ENCODE data around the gene FSTL4.

FSTL4 gene

GRCh38 chr5:133527311-133527710 is 85.0 kb downstream of the FSTL4 start:
- ChIA-PET POLR2A (no interaction called here), CTCF (no interaction called here)
- H3K27ac ChIP-seq (ENCODE audit: insufficient read depth in 1 of 2, low read depth in 1 of 2, low read length in 2 of 2, poor library complexity in 1 of 2, severe bottlenecking in 2 of 2), result no peak overlapping the region
- H3K9me3 ChIP-seq (ENCODE audit: control extremely low read depth in 1 of 5, control insufficient read depth in 4 of 5, insufficient read depth in 2 of 5, low read depth in 1 of 5, low read length in 4 of 5), result no peaks in the 10 kb centered on the region
- no CpG with 5 or more reads among the region's 2 CpGs for WGBS (ENCODE audit: insufficient coverage)
- no peak overlapping the region for H3K4me3 ChIP-seq (ENCODE audit: control insufficient read depth in 1 of 7, extremely low read depth in 1 of 7, insufficient read depth in 4 of 7, low read depth in 2 of 7, low read length in 6 of 7)
- peaks cover 0 to 4% (median 0%) of the 10 kb centered on the region in 5 experiments for H3K27me3 ChIP-seq (replicated peaks in 2 of 5; ENCODE audit: control insufficient read depth in 4 of 5, insufficient read depth in 5 of 5, low read length in 4 of 5)
- no peak for DNase-seq
- H3K36me3 ChIP-seq (ENCODE audit: control insufficient read depth in 4 of 4, insufficient read depth in 4 of 4, low read length in 3 of 4), result no peaks in the 10 kb centered on the region
- H3K4me1 ChIP-seq (ENCODE audit: control extremely low read depth in 1 of 4, control insufficient read depth in 4 of 4, insufficient read depth in 4 of 4, low read length in 3 of 4), result no peaks in the 10 kb centered on the region

- Histone ChIP-seq H3K27me3 (replicated peaks in 2 of 5; ENCODE audit: control insufficient read depth in 4 of 5, insufficient read depth in 5 of 5, low read length in 4 of 5) (peaks cover 0 to 4% (median 3%) of the 10 kb centered on the region in 5 experiments), H3K4me3 (ENCODE audit: control insufficient read depth in 1 of 7, extremely low read depth in 1 of 7, insufficient read depth in 4 of 7, low read depth in 2 of 7, low read length in 6 of 7) (no peak overlapping the region), H3K27ac (ENCODE audit: insufficient read depth in 1 of 2, low read depth in 1 of 2, low read length in 2 of 2, poor library complexity in 1 of 2, severe bottlenecking in 2 of 2) (no peak overlapping the region), H3K4me1 (ENCODE audit: control extremely low read depth in 1 of 4, control insufficient read depth in 4 of 4, insufficient read depth in 4 of 4, low read length in 3 of 4) (no peaks in the 10 kb centered on the region), H3K9me3 (ENCODE audit: control extremely low read depth in 1 of 5, control insufficient read depth in 4 of 5, insufficient read depth in 2 of 5, low read depth in 1 of 5, low read length in 4 of 5) (no peaks in the 10 kb centered on the region), H3K36me3 (ENCODE audit: control insufficient read depth in 4 of 4, insufficient read depth in 4 of 4, low read length in 3 of 4) (no peaks in the 10 kb centered on the region)
- WGBS (ENCODE audit: insufficient coverage), result 96% methylated on average over 6 of the region's 7 CpGs
- CTCF ChIA-PET, result interaction anchor here (1.5 kb wide), 1 partner anchor 23 kb away, joined by 3 read pairs; no protein-coding TSS in a partner anchor
- POLR2A ChIA-PET, result no interaction called here
- no peak for DNase-seq
Observed at GRCh38 chr5:133526368-133526767, 86.0 kb downstream of the FSTL4 start.

GRCh38 chr5:133525126-133525525 is 87.2 kb downstream of the FSTL4 start:
- no peak overlapping the region for H3K4me3 ChIP-seq (ENCODE audit: control insufficient read depth in 1 of 7, extremely low read depth in 1 of 7, insufficient read depth in 4 of 7, low read depth in 2 of 7, low read length in 6 of 7)
- H3K27me3 ChIP-seq (replicated peaks in 2 of 5; ENCODE audit: control insufficient read depth in 4 of 5, insufficient read depth in 5 of 5, low read length in 4 of 5), result peaks cover 0 to 10% (median 7%) of the 10 kb centered on the region in 5 experiments
- POLR2A ChIA-PET, result no interaction called here
- CTCF ChIA-PET, result interaction anchor here (1.5 kb wide), 1 partner anchor 24 kb away, joined by 3 read pairs; no protein-coding TSS in a partner anchor
- H3K36me3 ChIP-seq (ENCODE audit: control insufficient read depth in 4 of 4, insufficient read depth in 4 of 4, low read length in 3 of 4), result no peaks in the 10 kb centered on the region
- WGBS (ENCODE audit: insufficient coverage), result 92% methylated on average over 3 of the region's 3 CpGs
- DNase-seq, result no peak
- no peak overlapping the region for H3K27ac ChIP-seq (ENCODE audit: insufficient read depth in 1 of 2, low read depth in 1 of 2, low read length in 2 of 2, poor library complexity in 1 of 2, severe bottlenecking in 2 of 2)
- no peaks in the 10 kb centered on the region for H3K9me3 ChIP-seq (ENCODE audit: control extremely low read depth in 1 of 5, control insufficient read depth in 4 of 5, insufficient read depth in 2 of 5, low read depth in 1 of 5, low read length in 4 of 5)
- H3K4me1 ChIP-seq (ENCODE audit: control extremely low read depth in 1 of 4, control insufficient read depth in 4 of 4, insufficient read depth in 4 of 4, low read length in 3 of 4), result no peaks in the 10 kb centered on the region

- CTCF ChIA-PET, result interaction anchor here (1.5 kb wide), 1 partner anchor 25 kb away, joined by 3 read pairs; no protein-coding TSS in a partner anchor
- DNase-seq, result no peak
- H3K27ac ChIP-seq (ENCODE audit: insufficient read depth in 1 of 2, low read depth in 1 of 2, low read length in 2 of 2, poor library complexity in 1 of 2, severe bottlenecking in 2 of 2), result no peak overlapping the region
- H3K4me1 ChIP-seq (ENCODE audit: control extremely low read depth in 1 of 4, control insufficient read depth in 4 of 4, insufficient read depth in 4 of 4, low read length in 3 of 4), result no peaks in the 10 kb centered on the region
- H3K27me3 ChIP-seq (replicated peaks in 2 of 5; ENCODE audit: control insufficient read depth in 4 of 5, insufficient read depth in 5 of 5, low read length in 4 of 5), result peaks cover 0 to 13% (median 9%) of the 10 kb centered on the region in 5 experiments
- no peak overlapping the region for H3K4me3 ChIP-seq (ENCODE audit: control insufficient read depth in 1 of 7, extremely low read depth in 1 of 7, insufficient read depth in 4 of 7, low read depth in 2 of 7, low read length in 6 of 7)
- POLR2A ChIA-PET, result no interaction called here
- 92% methylated on average over 4 of the region's 4 CpGs for WGBS (ENCODE audit: insufficient coverage)
- H3K9me3 ChIP-seq (ENCODE audit: control extremely low read depth in 1 of 5, control insufficient read depth in 4 of 5, insufficient read depth in 2 of 5, low read depth in 1 of 5, low read length in 4 of 5), result no peaks in the 10 kb centered on the region
- no peaks in the 10 kb centered on the region for H3K36me3 ChIP-seq (ENCODE audit: control insufficient read depth in 4 of 4, insufficient read depth in 4 of 4, low read length in 3 of 4)
Observed at GRCh38 chr5:133524666-133525065, 87.7 kb downstream of the FSTL4 start.

GRCh38 chr5:133523961-133524586 is 88.3 kb downstream of the FSTL4 start:
- Histone ChIP-seq H3K27me3 (replicated peaks in 2 of 5; ENCODE audit: control insufficient read depth in 4 of 5, insufficient read depth in 5 of 5, low read length in 4 of 5) (peaks cover 2 to 19% (median 9%) of the 10 kb centered on the region in 5 experiments), H3K4me3 (ENCODE audit: control insufficient read depth in 1 of 7, extremely low read depth in 1 of 7, insufficient read depth in 4 of 7, low read depth in 2 of 7, low read length in 6 of 7) (no peak overlapping the region), H3K9me3 (ENCODE audit: control extremely low read depth in 1 of 5, control insufficient read depth in 4 of 5, insufficient read depth in 2 of 5, low read depth in 1 of 5, low read length in 4 of 5) (no peaks in the 10 kb centered on the region), H3K27ac (ENCODE audit: insufficient read depth in 1 of 2, low read depth in 1 of 2, low read length in 2 of 2, poor library complexity in 1 of 2, severe bottlenecking in 2 of 2) (no peak overlapping the region), H3K36me3 (ENCODE audit: control insufficient read depth in 4 of 4, insufficient read depth in 4 of 4, low read length in 3 of 4) (no peaks in the 10 kb centered on the region), H3K4me1 (ENCODE audit: control extremely low read depth in 1 of 4, control insufficient read depth in 4 of 4, insufficient read depth in 4 of 4, low read length in 3 of 4) (no peaks in the 10 kb centered on the region)
- CTCF ChIA-PET, result no interaction called here
- WGBS (ENCODE audit: insufficient coverage), result 96% methylated on average over 11 of the region's 12 CpGs
- no peak for DNase-seq
- POLR2A ChIA-PET, result no interaction called here

GRCh38 chr5:133523013-133523658 is 89.2 kb downstream of the FSTL4 start:
- Histone ChIP-seq H3K4me1 (ENCODE audit: control extremely low read depth in 1 of 4, control insufficient read depth in 4 of 4, insufficient read depth in 4 of 4, low read length in 3 of 4) (no peaks in the 10 kb centered on the region), H3K27ac (ENCODE audit: insufficient read depth in 1 of 2, low read depth in 1 of 2, low read length in 2 of 2, poor library complexity in 1 of 2, severe bottlenecking in 2 of 2) (no peak overlapping the region), H3K9me3 (ENCODE audit: control extremely low read depth in 1 of 5, control insufficient read depth in 4 of 5, insufficient read depth in 2 of 5, low read depth in 1 of 5, low read length in 4 of 5) (no peaks in the 10 kb centered on the region), H3K4me3 (ENCODE audit: control insufficient read depth in 1 of 7, extremely low read depth in 1 of 7, insufficient read depth in 4 of 7, low read depth in 2 of 7, low read length in 6 of 7) (no peak overlapping the region), H3K36me3 (ENCODE audit: control insufficient read depth in 4 of 4, insufficient read depth in 4 of 4, low read length in 3 of 4) (no peaks in the 10 kb centered on the region), H3K27me3 (replicated peaks in 2 of 5; ENCODE audit: control insufficient read depth in 4 of 5, insufficient read depth in 5 of 5, low read length in 4 of 5) (peaks cover 2 to 23% (median 9%) of the 10 kb centered on the region in 5 experiments)
- WGBS (ENCODE audit: insufficient coverage), result 86% methylated on average over 8 of the region's 9 CpGs
- ChIA-PET CTCF (no interaction called here), POLR2A (no interaction called here)
- no peak for DNase-seq

GRCh38 chr5:133521801-133522200 is 90.5 kb downstream of the FSTL4 start:
- H3K9me3 ChIP-seq (ENCODE audit: control extremely low read depth in 1 of 5, control insufficient read depth in 4 of 5, insufficient read depth in 2 of 5, low read depth in 1 of 5, low read length in 4 of 5), result no peaks in the 10 kb centered on the region
- ChIA-PET CTCF (no interaction called here), POLR2A (no interaction called here)
- no peak overlapping the region for H3K27ac ChIP-seq (ENCODE audit: insufficient read depth in 1 of 2, low read depth in 1 of 2, low read length in 2 of 2, poor library complexity in 1 of 2, severe bottlenecking in 2 of 2)
- no peaks in the 10 kb centered on the region for H3K36me3 ChIP-seq (ENCODE audit: control insufficient read depth in 4 of 4, insufficient read depth in 4 of 4, low read length in 3 of 4)
- H3K4me3 ChIP-seq (ENCODE audit: control insufficient read depth in 1 of 7, extremely low read depth in 1 of 7, insufficient read depth in 4 of 7, low read depth in 2 of 7, low read length in 6 of 7), result no peak overlapping the region
- 100% methylated on average over 1 of the region's 2 CpGs for WGBS (ENCODE audit: insufficient coverage)
- no peaks in the 10 kb centered on the region for H3K4me1 ChIP-seq (ENCODE audit: control extremely low read depth in 1 of 4, control insufficient read depth in 4 of 4, insufficient read depth in 4 of 4, low read length in 3 of 4)
- DNase-seq, result no peak
- peaks cover 2 to 25% (median 9%) of the 10 kb centered on the region in 5 experiments for H3K27me3 ChIP-seq (replicated peaks in 2 of 5; ENCODE audit: control insufficient read depth in 4 of 5, insufficient read depth in 5 of 5, low read length in 4 of 5)

Data from common myeloid progenitor, CD34-positive (primary cell).